Activated T-helper 1 cell treated with anti-CD3 and anti-CD28 coated beads, Interleukin-2, amount 50 U/mL, for 16 hours (primary cell): ENCODE results near the gene DOP1A.

ENCODE experiments used
- DNase-seq, 2 donors: peaks; one replicate each; pipeline ENCODE4 v3.0.0-alpha.2; 2020; ENCODE audit warnings: low read depth in 1 of 2, low spot score in 1 of 2

The DOP1A gene, protein sequence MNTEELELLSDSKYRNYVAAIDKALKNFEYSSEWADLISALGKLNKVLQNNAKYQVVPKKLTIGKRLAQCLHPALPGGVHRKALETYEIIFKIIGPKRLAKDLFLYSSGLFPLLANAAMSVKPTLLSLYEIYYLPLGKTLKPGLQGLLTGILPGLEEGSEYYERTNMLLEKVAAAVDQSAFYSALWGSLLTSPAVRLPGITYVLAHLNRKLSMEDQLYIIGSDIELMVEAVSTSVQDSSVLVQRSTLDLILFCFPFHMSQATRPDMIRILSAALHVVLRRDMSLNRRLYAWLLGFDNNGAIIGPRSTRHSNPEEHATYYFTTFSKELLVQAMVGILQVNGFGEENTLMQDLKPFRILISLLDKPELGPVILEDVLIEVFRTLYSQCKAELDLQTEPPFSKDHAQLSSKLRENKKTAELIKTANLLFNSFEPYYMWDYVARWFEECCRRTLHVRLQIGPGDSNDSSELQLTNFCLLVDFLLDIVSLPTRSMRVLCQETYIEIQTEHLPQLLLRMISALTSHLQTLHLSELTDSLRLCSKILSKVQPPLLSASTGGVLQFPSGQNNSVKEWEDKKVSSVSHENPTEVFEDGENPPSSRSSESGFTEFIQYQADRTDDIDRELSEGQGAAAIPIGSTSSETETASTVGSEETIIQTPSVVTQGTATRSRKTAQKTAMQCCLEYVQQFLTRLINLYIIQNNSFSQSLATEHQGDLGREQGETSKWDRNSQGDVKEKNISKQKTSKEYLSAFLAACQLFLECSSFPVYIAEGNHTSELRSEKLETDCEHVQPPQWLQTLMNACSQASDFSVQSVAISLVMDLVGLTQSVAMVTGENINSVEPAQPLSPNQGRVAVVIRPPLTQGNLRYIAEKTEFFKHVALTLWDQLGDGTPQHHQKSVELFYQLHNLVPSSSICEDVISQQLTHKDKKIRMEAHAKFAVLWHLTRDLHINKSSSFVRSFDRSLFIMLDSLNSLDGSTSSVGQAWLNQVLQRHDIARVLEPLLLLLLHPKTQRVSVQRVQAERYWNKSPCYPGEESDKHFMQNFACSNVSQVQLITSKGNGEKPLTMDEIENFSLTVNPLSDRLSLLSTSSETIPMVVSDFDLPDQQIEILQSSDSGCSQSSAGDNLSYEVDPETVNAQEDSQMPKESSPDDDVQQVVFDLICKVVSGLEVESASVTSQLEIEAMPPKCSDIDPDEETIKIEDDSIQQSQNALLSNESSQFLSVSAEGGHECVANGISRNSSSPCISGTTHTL (N-terminal part only)

DNA sequence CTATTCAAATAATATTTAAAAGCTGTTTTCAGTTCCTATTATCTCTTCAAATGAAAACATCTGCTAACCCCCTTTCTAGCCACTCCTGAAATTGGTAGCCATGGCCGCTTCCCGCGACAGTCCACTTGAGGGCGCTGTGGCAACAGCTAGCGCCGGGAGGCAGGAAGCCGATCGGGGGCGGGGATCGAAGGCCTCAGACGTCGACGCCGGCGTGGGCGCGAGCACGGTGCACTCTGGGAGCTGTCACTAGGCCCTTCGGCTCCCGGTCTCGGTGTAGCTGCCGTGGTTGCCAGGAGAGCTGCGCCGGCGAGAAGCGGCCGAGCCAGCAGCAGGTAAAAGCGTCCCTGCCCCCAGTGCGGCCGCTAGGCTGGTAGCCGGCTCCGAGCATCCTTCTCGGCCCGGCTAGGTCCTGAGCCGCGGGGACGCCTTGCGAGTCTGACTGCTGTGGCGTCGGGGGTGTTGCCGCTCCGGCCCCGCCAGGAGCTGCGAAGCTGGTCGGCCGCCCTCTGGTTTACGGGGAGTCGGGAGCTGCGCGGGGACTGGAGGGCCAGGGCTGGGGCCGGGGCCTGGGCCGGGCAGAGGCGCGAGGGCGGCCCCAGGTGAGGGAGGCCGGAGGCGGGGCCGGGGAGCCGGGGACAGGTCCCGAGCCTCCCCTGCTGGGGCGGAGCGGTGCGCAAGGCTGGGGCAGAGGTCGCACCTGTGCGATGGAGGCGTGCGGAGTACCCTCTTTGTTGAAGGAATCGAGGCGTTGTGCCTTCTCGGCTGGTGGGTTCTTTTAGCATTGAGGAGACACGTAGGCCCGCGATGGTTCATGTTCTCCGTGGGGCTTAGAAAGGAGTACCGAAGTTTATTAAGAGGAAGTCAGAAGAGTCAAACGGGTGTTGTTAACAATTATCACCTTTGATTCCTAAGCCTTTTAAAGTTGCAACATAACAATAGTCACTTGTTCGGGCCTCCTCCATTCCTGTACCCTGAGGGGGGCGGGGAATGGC, at the start of gene DOP1A:
Gene DOP1A, plus strand, starts transcription at position 224 of the 992 bp plus-strand sequence. CDS start 29,307 bp downstream, outside the sequence.
- peak; percentile 94 to 95 for DNase-seq

DNA sequence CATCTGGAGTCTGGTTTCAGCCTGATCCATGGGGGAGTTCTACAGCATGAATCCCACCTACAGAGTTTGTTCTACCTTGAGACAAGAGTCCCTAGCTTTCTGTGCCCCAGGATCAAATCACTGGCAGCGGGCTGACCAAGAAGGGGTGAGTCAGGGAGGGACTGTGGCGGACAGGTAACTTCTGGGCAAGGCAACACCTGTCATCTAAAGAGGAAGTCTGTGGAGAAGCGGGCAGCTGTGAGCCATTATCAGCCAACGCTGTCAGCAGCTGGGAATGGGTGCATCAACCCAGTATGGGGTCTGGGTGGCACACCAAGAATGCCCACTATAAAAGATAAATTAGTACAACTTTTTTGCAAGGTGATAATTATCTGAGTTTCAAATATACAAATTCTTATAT, 47.7 kb upstream of the DOP1A start:
- no peak for DNase-seq

DNA sequence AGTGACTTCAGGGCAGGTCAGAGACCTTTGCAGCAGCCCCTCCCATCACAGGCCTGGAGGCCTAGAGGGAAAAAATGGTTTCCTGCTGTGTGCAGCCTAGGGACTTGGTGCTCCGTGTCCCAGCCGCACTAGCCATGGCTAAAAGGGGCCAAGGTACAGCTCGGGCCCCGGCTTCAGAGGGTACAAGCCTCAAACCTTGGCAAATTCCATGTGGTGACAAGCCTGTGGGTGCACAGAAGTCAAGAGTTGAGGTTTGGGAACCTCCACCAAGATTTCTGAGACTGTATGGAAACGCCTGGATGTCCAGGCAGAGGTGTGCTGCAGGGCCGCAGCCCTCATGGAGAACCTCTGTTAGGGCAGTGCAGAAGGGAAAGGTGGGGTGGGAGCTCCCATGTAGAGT, 35.8 kb upstream of the DOP1A start:
- DNase-seq: no peak

DNA sequence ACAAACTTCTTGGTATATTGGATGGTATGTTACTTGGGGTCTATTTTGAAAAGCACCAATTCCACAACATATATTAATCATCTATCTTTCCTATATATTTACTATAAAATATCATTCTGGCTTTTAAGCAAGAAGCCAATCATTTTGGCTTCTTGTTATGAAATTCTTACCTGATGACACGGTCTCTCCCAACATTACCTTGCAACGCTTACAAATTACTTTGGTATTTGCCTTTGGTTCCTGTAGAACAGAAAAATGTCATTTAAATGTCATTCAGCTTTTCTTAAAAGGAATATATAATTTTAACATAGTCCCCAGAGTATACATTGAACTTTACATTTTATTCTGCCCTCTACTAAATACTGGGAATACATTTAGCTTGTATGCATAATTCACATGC, 29.2 kb upstream of the DOP1A start:
- no peak for DNase-seq

DNA sequence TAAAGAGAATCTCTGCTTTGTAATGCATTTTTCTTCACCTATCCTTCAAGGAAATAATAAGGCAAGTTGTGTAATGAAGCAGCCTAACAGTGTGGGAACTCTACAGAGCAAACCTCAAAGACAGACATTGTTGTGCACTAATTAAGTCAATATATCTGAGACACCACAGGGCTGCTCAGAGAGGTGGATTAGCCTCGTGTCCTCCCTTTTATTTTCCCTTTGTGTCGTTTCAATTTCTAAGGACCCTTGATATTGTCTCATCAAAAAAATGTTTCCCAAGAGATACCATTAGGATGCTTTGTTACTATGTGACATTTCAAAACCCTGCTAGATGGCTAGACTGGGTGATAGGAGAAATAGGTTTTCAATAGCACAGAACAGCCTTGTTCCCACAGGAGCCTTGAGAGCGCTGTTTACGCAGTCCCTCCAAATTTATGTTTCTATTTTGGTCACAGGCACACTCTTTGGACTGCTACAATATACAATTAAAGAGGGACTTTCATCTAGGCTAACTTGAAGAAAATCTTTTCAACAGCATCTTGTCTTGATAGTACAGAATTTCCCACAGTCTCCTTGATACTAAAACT, 24.9 kb upstream of the DOP1A start:
- DNase-seq: no peak

DNA sequence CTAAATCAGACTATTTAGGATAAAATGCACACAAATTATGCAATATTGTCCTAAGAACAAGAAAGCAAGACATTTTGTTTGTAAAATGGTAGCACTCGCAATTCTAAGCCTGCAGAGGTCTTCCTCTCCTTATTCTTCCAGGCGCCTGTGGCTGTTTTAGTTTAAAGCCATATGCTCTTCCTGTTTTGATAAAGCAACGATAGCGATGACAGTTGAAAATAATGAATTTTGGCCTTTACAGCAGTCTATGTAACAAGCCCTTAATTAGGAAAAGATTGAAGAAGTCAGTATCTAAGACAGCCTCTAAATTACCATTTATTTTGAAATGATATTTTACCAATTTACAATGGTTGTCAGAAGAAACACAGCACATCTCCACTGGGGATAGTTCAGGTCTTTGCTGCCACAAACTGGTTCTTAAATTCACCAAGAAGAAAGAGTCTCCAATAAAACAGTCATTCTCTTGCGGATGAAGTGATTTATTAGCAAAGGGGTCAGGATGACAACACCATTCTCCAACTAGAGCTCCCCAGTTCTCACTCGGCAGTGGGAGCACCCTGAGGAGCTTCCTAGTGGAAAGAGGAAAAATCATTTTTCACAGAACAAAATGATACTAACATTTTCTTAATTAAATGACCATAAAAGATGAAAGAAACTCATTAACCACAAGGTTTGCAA, 23.2 kb upstream of the DOP1A start:
- DNase-seq: no peak

DNA sequence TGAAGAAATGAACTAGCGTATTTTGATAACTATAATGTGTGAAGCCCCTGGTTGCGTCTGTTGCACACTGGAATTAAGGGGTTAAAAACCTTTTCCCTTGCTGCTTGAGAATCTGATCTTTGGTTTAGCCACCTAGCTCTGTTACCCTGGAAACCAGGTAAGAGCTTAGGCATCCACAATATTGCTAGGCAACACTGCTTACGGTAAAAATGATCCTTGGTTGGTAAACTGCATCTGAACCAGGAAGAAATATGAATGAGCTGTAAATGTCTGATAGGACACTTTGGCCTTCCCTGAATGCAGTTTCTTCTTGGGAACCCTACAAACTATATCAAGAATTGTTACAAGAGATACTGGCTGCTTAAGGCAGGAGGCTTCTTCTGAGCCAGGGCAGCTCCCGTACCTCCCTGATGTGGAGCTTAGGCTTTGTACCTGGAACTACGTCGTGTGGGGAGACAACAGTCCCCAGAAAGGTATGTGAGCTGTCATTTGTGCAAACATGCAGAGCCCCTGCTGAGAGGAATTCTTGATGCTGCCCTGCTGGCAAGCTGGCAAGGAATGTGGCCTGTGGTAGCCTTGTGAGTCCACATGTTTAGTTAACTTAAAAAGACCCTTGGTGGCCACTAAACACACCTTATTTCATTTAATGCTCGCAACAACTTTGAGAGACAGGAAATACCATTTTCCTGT, 20.3 kb upstream of the DOP1A start:
- DNase-seq: no peak

DNA sequence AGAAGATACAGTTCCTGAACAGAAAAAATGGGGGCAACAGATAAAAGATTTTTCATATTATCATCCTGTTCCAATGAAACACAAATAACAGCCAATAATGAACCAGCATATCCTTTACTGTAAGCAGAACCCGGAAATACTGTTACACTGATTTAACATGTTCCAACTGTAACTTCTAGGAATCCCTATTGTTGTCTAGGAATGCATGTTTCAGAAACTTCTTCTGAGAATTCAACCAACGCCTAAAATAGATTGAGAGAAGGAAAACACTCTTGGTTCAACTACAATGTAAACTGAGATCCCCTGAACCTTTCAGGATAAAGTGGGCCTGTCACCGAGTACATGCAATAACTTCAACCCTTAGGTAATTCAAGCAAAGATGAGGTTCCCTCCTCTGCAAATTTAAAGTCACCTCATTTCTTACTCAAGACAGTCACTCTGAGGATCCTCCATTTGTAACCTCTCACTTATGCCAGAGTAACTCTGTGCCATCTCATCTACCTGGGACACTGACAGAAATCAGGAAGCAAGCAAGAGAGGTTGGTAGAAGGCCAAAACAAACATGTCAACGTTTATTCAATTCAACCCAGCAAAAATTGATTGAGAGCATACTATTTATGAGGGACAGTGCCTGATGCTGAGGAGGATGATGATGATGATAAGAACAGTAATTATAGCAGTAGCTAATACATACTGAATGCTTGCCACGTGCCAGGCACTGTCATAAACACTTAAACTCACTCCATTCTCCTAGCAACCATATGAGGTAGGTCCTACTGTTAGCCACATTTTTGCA, 15.9 kb upstream of the DOP1A start:
- no peak for DNase-seq

DNA sequence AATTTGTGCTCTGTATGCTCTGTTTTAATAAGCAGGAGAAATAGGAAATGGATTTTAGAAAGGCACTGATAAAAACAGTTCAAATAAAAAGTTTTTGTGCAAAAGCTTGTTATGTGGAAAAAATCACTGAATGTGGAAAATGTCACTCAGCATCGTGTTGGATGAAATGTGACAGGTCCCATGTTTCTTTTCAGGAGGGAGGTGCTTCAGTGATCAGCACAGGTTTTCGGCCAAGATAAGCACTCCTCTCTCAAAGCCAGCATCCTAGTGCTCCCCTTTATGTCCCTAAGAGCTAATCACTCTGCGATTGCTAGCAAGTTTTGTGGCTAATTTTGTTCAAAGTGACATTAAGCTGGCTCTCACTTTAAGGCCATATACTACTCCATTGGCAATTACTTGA, 13.8 kb upstream of the DOP1A start:
- DNase-seq: no peak

DNA sequence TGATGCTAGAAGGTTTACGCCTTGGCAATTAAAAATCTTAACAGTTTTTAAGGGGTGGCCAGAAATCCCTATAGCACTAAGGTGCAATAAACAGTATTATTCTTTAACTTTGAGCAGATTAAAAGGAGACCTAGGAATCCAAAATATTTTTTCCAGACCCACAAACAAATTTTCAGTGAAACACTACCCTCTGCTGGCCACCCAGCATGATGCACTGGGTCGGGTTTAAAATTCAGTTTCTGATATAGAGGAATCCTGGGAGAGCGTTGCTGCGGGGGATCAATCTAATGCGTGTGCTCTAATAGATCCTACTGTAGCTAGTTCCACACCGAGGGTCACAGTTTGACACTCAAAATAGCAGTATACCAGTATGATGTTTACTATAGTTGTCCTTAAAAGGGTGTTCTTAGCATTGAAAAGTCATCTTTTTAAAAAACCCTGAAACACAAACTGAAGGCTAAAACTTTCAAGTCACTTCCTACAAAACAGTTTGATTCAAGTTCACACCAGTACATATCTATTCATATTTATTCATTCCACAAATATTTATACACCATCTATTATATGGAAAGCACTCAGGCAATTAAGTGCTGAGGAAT, 12.0 kb upstream of the DOP1A start:
- no peak for DNase-seq

DNA sequence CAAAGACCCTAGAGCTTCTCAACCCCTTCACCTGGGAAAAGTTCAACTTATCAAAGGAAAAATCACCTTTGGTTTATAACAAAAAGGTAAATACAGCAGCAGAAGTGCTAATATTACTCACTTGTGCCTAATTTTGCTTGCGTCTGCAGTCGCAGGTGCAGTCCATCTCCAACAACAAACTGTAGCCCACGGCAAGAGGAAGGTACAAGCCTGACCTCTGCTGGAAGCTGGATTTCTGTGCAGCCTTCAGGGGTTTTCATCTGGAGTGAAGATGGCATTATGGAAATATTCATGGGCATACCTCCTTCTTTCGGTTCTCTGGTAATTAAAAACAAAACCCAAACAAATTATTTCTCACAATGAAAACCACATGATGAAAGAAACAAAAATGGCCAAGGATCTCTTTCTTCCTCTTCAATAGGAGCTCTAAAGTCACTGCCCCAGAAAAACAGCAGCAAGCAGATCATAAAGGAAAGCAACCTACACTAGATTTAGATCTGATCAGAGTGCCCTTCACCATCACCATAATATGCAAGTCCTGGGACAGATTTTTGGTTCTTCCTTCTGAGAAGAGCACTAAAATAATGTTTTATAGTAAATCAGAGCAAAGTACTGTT, 9.7 kb upstream of the DOP1A start:
- no peak for DNase-seq

DNA sequence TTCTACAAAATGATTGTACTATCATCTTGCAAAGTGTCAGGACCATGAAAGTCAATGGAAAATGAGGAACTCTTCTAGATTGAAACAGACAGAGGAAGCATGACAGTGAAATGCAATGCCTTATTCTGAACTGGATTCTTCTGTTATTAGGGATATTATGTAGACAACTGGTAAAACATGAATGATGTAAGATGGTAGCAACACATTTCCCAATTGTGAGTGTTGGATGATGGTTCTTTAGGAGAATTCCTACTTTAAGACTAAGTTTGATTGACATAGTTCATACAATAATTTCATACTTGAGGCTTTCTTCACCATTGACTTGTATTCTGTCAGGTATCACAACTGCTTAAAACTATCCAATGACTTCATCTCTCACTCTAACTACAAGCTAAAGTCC, 6.3 kb upstream of the DOP1A start:
- no peak for DNase-seq

DNA sequence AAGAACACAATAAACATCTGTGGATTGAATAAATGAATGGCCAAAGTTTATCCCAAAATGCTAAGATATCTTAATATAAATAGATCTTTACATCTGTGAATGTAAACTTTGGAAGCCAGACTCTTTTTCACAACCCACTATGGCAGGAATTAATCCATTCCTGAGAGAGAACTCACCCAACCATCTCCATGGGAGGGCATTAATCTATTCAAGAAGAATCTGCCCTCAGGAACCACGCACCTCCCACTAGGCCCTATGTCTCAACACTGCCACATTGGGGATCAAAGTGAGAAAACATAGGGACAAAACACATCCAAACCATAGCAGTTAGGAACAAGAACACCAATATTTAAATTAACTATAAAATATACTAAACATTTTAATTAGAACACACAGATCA, 5.2 kb upstream of the DOP1A start:
- DNase-seq: no peak

DNA sequence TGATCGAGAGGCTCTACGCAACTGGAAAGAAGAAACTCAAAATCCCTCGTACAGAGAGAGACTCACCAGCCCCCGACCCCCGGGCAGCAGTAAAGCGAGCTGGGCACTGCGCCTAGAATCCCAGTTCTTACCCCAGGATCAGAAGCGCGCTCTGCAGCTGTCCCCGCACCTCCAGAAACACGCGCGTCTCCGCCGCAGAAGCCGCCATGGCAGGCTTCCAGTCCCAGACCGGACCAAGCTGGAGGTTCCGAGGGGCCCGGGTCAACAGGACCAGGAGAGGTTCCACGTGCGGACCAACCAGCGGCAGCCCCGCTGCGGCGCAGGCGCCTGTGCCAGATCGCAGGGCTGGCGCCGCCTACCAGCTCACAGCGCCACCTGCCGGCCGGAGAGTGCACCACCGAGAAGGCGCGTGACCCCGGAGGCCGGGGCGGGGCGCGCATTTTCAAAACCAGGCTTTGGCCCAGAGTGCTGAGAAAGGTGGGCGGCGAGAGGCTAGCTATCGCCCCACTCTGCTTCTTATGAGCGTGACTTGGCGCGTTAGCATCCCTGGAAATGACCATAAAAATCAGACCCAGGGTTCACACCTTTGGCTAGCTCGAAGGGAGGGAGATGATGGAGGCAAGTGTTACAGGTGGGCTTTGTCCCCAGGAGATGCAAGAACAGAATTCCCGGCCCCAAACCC, 1.8 kb upstream of the DOP1A start, which contains the start of gene UBE3D:
Gene UBE3D, minus strand, starts transcription at position 331 of the 682 bp plus-strand sequence. Its CDS starts 123 bp downstream, at position 208.
- DNase-seq: peak; percentile 88 to 90

DNA sequence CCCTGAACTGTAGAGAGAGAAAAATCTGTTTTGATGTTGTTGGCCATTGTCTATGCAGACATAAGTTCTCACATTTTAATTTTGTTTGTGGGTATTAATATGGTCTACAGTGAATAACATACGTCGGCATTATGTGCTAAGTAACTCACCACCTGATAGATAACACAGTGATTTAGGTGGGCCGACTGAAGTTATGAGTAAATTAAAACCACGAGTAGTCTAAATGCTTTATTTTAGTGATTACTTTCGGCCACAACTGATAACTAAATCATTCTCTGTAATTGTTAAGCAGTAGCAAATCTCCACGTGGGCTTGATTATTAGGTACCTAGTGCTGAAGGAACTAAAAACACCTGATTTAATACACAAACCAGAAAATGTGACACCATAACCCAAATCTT, 1.1 kb downstream of the DOP1A start:
- no peak for DNase-seq

DNA sequence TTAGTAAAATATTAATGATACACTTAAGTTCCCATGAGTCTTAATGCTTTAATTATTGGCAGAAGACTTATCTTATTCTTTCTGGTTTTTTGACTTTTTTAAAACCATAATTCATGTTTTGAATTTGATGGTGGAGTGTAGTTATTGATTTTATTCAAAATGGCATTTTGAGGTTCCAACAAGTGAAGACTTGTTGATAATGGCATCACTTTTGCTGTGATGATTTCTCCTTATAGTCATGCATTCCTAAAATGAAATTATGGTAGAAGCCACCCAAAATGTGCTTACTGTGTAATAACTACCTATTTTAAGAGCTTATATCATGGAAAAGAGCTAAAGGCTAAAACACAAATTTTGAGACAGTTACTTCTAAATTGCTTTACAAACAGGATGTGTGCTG, 2.2 kb downstream of the DOP1A start:
- DNase-seq: no peak
